ENCODE results near the gene PXMP4. TPM values are rescaled to one million over a fixed set of nuclear protein-coding genes. Genes with fewer than 3 reads are reported as not detected.

PXMP4 gene
- total RNA-seq, 1 experiment from 2014 or later: 18.7 TPM

GRCh38 chr20:33659341-33660034 lies 60.6 kb downstream of the PXMP4 start:
- BruUV-seq (replicated peaks): no TSS peak
- Mint-ChIP-seq H3K4me3 (ENCODE audit: low read depth, unreplicated experiment) (no peak overlapping the region), H3K4me1 (ENCODE audit: low read depth, unreplicated experiment) (peaks cover 23% of the 10 kb centered on the region), H3K27me3 (ENCODE audit: unreplicated experiment) (no peaks in the 10 kb centered on the region), H3K27ac (ENCODE audit: unreplicated experiment) (no peak overlapping the region), H3K9me3 (ENCODE audit: low read depth, unreplicated experiment) (no peaks in the 10 kb centered on the region), H3K36me3 (ENCODE audit: insufficient read depth, unreplicated experiment) (peaks cover 35% of the 10 kb centered on the region)
- DNase-seq: no peak
- TF ChIP-seq CTCF (IDR thresholded peaks at IDR 0.05; ENCODE audit: unreplicated experiment): no peak
- CTCF ChIA-PET: no interaction called here
- intact Hi-C loops (cut with micrococcal nuclease; ENCODE audit: unreplicated experiment): loop anchor here (10.0 kb wide), 1 partner anchor 455 kb away; the partner anchor contains the start of gene EIF2S2

- no peak for DNase-seq
- H3K9me3 Mint-ChIP-seq (ENCODE audit: low read depth, unreplicated experiment): no peaks in the 10 kb centered on the region
- H3K27ac Mint-ChIP-seq (ENCODE audit: unreplicated experiment): no peak overlapping the region
- peaks cover 35% of the 10 kb centered on the region for H3K36me3 Mint-ChIP-seq (ENCODE audit: insufficient read depth, unreplicated experiment)
- intact Hi-C loops (cut with micrococcal nuclease; ENCODE audit: unreplicated experiment): no loop called here
- CTCF ChIA-PET: no interaction called here
- no peak for TF ChIP-seq CTCF (IDR thresholded peaks at IDR 0.05; ENCODE audit: unreplicated experiment)
- H3K4me3 Mint-ChIP-seq (ENCODE audit: low read depth, unreplicated experiment): no peak overlapping the region
- BruUV-seq (replicated peaks): no TSS peak
- no peaks in the 10 kb centered on the region for H3K27me3 Mint-ChIP-seq (ENCODE audit: unreplicated experiment)
- peaks cover 23% of the 10 kb centered on the region for H3K4me1 Mint-ChIP-seq (ENCODE audit: low read depth, unreplicated experiment)
Observed at GRCh38 chr20:33658929-33659328, 61.2 kb downstream of the PXMP4 start.

- DNase-seq: no peak
- intact Hi-C loops (cut with micrococcal nuclease; ENCODE audit: unreplicated experiment): no loop called here
- Mint-ChIP-seq H3K27me3 (ENCODE audit: unreplicated experiment) (no peaks in the 10 kb centered on the region), H3K4me1 (ENCODE audit: low read depth, unreplicated experiment) (peaks cover 27% of the 10 kb centered on the region), H3K4me3 (ENCODE audit: low read depth, unreplicated experiment) (no peak overlapping the region), H3K27ac (ENCODE audit: unreplicated experiment) (no peak overlapping the region), H3K9me3 (ENCODE audit: low read depth, unreplicated experiment) (no peaks in the 10 kb centered on the region), H3K36me3 (ENCODE audit: insufficient read depth, unreplicated experiment) (peaks cover 35% of the 10 kb centered on the region)
- no TSS peak for BruUV-seq (replicated peaks)
- CTCF ChIA-PET: no interaction called here
- TF ChIP-seq CTCF (IDR thresholded peaks at IDR 0.05; ENCODE audit: unreplicated experiment): no peak
Observed at GRCh38 chr20:33658510-33658909, 61.6 kb downstream of the PXMP4 start.

- CTCF ChIA-PET: no interaction called here
- intact Hi-C loops (cut with micrococcal nuclease; ENCODE audit: unreplicated experiment): no loop called here
- Mint-ChIP-seq H3K4me3 (ENCODE audit: low read depth, unreplicated experiment) (no peak overlapping the region), H3K9me3 (ENCODE audit: low read depth, unreplicated experiment) (no peaks in the 10 kb centered on the region), H3K27me3 (ENCODE audit: unreplicated experiment) (no peaks in the 10 kb centered on the region), H3K27ac (ENCODE audit: unreplicated experiment) (no peak overlapping the region), H3K4me1 (ENCODE audit: low read depth, unreplicated experiment) (peaks cover 31% of the 10 kb centered on the region), H3K36me3 (ENCODE audit: insufficient read depth, unreplicated experiment) (peaks cover 35% of the 10 kb centered on the region)
- BruUV-seq (replicated peaks): no TSS peak
- TF ChIP-seq CTCF (IDR thresholded peaks at IDR 0.05; ENCODE audit: unreplicated experiment): no peak
- no peak for DNase-seq
Observed at GRCh38 chr20:33657704-33658095, 62.4 kb downstream of the PXMP4 start.

Data from Calu3 (cell line).